Uterus (tissue), 2 donors: ENCODE data around the gene FAN1.

Experiments
- POLR2A ChIP-seq, 2 donors: fragments of 450-650 bp; IDR thresholded peaks; one replicate each; pipeline ENCODE4 v1.6.1; 2016; ENCODE audit warnings: antibody characterized with exemption in 2 of 2, mild to moderate bottlenecking in 1 of 2, moderate library complexity in 1 of 2
- TF ChIP-seq, protein P1 (sequence below), 4 experiments: fragments of 200-600 bp in 2 of 4; fragments of 450-650 bp in 2 of 4; sonication (generic) in 2 of 4; IDR thresholded peaks; one replicate each; pipeline ENCODE4 v1.5.1; 2016 to 2019; ENCODE audit warnings: antibody characterized with exemption in 4 of 4, mild to moderate bottlenecking in 2 of 4, moderate library complexity in 1 of 4

GRCh38 chr15:30921106-30921505 lies 17.4 kb downstream of the FAN1 start:
- TF ChIP-seq, protein P1, sequence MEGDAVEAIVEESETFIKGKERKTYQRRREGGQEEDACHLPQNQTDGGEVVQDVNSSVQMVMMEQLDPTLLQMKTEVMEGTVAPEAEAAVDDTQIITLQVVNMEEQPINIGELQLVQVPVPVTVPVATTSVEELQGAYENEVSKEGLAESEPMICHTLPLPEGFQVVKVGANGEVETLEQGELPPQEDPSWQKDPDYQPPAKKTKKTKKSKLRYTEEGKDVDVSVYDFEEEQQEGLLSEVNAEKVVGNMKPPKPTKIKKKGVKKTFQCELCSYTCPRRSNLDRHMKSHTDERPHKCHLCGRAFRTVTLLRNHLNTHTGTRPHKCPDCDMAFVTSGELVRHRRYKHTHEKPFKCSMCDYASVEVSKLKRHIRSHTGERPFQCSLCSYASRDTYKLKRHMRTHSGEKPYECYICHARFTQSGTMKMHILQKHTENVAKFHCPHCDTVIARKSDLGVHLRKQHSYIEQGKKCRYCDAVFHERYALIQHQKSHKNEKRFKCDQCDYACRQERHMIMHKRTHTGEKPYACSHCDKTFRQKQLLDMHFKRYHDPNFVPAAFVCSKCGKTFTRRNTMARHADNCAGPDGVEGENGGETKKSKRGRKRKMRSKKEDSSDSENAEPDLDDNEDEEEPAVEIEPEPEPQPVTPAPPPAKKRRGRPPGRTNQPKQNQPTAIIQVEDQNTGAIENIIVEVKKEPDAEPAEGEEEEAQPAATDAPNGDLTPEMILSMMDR (IDR thresholded peaks at IDR 0.05), result no peak
- TF ChIP-seq POLR2A (IDR thresholded peaks at IDR 0.05), result no peak
